ENCODE data around the gene RIF1.

DNA sequence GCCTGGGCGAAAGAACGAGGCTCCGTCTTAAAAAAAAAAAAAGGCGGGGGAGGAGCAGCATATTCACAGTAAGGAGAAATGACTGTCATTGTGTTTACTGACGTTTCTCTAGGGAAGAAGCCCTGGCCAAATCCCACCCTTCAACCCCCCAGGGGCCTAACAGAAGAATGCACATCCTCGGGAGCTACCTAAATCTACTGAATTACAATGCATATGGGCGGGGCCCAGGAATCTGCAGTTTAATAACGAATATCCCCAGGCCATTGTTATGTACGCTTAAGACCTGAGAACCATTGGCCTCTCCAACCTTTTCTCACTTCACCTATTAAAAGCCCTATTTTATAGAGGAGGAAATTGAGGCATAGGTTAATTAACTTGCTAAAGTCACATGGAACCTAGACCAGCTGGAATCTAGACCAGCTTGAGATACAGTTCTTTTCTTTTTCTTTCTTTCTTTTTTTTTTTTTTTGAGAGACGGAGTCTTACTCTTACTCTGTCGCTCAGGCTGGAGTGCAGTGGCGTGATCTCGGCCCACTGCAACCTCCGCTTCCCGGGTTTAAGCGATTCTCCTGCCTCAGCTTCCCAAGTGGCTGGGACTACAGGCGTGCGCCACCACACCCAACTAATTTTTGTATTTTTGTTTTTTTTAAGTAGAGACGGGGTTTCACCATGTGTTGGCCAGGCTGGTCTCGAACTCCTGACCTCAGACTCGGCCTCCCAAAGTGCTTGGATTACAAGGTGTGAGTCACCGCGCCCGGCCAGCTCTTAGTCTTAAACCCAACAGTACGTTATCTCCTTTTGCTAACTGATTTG, 708 bp upstream of the RIF1 start:
- TF ChIP-seq ZNF274 (IDR thresholded peaks at IDR 0.05; ENCODE audit: low read depth, low read length) (no peak), SUZ12 (IDR thresholded peaks at IDR 0.05; ENCODE audit: extremely low read depth, insufficient read depth, insufficient read length) (no peak)
